ENCODE measurements around the gene UBR7.

The UBR7 gene

GRCh38 chr14:93246534-93246933 is 39.5 kb downstream of the UBR7 start:
- no peak for TF ChIP-seq CTCF (IDR thresholded peaks at IDR 0.05; ENCODE audit: extremely low read depth, missing control alignments)
- no peak for DNase-seq (ENCODE audit: low spot score)

GRCh38 chr14:93249128-93249831 is 42.2 kb downstream of the UBR7 start:
- no peak for TF ChIP-seq CTCF (IDR thresholded peaks at IDR 0.05; ENCODE audit: extremely low read depth, missing control alignments)
- no peak for DNase-seq (ENCODE audit: low spot score)

GRCh38 chr14:93262446-93262845 is 55.4 kb downstream of the UBR7 start:
- no peak for TF ChIP-seq CTCF (IDR thresholded peaks at IDR 0.05; ENCODE audit: extremely low read depth, missing control alignments)
- DNase-seq (ENCODE audit: low spot score), result no peak

GRCh38 chr14:93263416-93263815 is 56.4 kb downstream of the UBR7 start:
- DNase-seq (ENCODE audit: low spot score), result no peak
- no peak for TF ChIP-seq CTCF (IDR thresholded peaks at IDR 0.05; ENCODE audit: extremely low read depth, missing control alignments)

- TF ChIP-seq CTCF (IDR thresholded peaks at IDR 0.05; ENCODE audit: extremely low read depth, missing control alignments), result no peak
- no peak for DNase-seq (ENCODE audit: low spot score)
These were observed 59.1 kb downstream of the UBR7 start for GRCh38 chr14:93266127-93266526.

- no peak for DNase-seq (ENCODE audit: low spot score)
- no peak for TF ChIP-seq CTCF (IDR thresholded peaks at IDR 0.05; ENCODE audit: extremely low read depth, missing control alignments)
These were observed 60.2 kb downstream of the UBR7 start for GRCh38 chr14:93267149-93267711.

GRCh38 chr14:93268406-93268805 is 61.4 kb downstream of the UBR7 start:
- DNase-seq (ENCODE audit: low spot score), result no peak
- TF ChIP-seq CTCF (IDR thresholded peaks at IDR 0.05; ENCODE audit: extremely low read depth, missing control alignments), result no peak

Data from GM20000 (cell line).